Body of pancreas (tissue), 4 donors: ENCODE data around the gene RNPEPL1.

Experiments used
- CTCF ChIP-seq, 7 experiments: fragments of 450-650 bp in 4 of 7; fragments of 200-600 bp in 3 of 7; sonication (generic) in 3 of 7; IDR thresholded peaks; one replicate each; pipeline ENCODE4 v1.5.1; 2016 to 2019; ENCODE audit warnings: antibody characterized with exemption in 7 of 7
- POLR2A ChIP-seq, 3 donors: fragments of 450-650 bp; IDR thresholded peaks; one replicate each; pipeline ENCODE4 v1.6.1; 2016; ENCODE audit warnings: antibody characterized with exemption in 3 of 3, mild to moderate bottlenecking in 2 of 3

GRCh38 chr2:240576036-240576435 lies 7.8 kb downstream of the RNPEPL1 start:
- TF ChIP-seq CTCF (IDR thresholded peaks at IDR 0.05) (no peak), POLR2A (IDR thresholded peaks at IDR 0.05) (no peak)
